ENCODE results near the gene ITGBL1. TPM values are rescaled to one million over a fixed set of nuclear protein-coding genes. Genes with fewer than 3 reads are reported as not detected.

Gene ITGBL1
- total RNA-seq, 2 experiments from 2014 or later: not detected

DNA sequence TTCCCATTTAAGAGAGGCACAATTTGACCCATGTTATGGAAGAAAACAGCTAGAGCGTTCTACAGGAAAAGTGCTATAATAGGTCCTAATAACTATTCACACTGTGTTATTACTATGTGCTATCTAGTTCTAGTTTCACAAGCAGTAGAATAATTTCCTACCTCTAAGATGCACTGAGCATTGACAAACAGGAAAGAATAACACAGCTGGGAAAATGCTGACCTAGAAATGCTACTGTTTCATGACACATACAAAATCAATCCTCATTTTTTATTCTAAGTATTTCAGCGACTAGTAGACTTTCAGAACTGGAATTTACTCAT lies 259.5 kb downstream of the ITGBL1 start:
- ATAC-seq (ENCODE audit: poor library complexity) (no peak), DNase-seq (no peak)
- Histone ChIP-seq H3K36me3 (ENCODE audit: insufficient read depth, low read length) (no peaks in the 10 kb centered on the region), H3K4me1 (ENCODE audit: insufficient read depth, low read length) (no peaks in the 10 kb centered on the region), H3K27ac (ENCODE audit: low read depth in 1 of 2, low read length in 2 of 2) (no peak overlapping the region), H3K4me3 (ENCODE audit: low read length) (no peak overlapping the region), H3K9me3 (ENCODE audit: control insufficient read depth in 1 of 2, insufficient read depth in 1 of 2, low read length in 2 of 2) (no peaks in the 10 kb centered on the region), H3K27me3 (ENCODE audit: control insufficient read depth in 1 of 2, insufficient read depth in 2 of 2, low read length in 2 of 2) (no peaks in the 10 kb centered on the region)
- TF ChIP-seq CTCF (IDR thresholded peaks at IDR 0.05): no peak
- POLR2A ChIA-PET: no interaction called here
- Mint-ChIP-seq H3K9me3 (no peaks in the 10 kb centered on the region), H3K27me3 (peaks cover 12% of the 10 kb centered on the region), H3K27ac (no peak overlapping the region), H3K4me1 (ENCODE audit: low read depth) (no peaks in the 10 kb centered on the region), H3K4me3 (no peak overlapping the region), H3K36me3 (ENCODE audit: low read depth) (no peaks in the 10 kb centered on the region)
- CTCF ChIA-PET: no interaction called here
- intact Hi-C loops (cut with DNase I, micrococcal nuclease): no loop called here

GRCh38 chr13:101714195-101714594 lies 261.7 kb downstream of the ITGBL1 start:
- H3K27me3 ChIP-seq (ENCODE audit: control insufficient read depth in 1 of 2, insufficient read depth in 2 of 2, low read length in 2 of 2): no peaks in the 10 kb centered on the region
- ATAC-seq (ENCODE audit: poor library complexity) (no peak), DNase-seq (no peak)
- H3K36me3 ChIP-seq (ENCODE audit: insufficient read depth, low read length): no peaks in the 10 kb centered on the region
- Mint-ChIP-seq H3K4me1 (ENCODE audit: low read depth) (no peaks in the 10 kb centered on the region), H3K36me3 (ENCODE audit: low read depth) (no peaks in the 10 kb centered on the region), H3K27me3 (peaks cover 12% of the 10 kb centered on the region), H3K9me3 (no peaks in the 10 kb centered on the region), H3K4me3 (no peak overlapping the region), H3K27ac (no peak overlapping the region)
- intact Hi-C loops (cut with DNase I, micrococcal nuclease): no loop called here
- no peak overlapping the region for H3K27ac ChIP-seq (ENCODE audit: low read depth in 1 of 2, low read length in 2 of 2)
- ChIA-PET CTCF (no interaction called here), POLR2A (no interaction called here)
- no peaks in the 10 kb centered on the region for H3K9me3 ChIP-seq (ENCODE audit: control insufficient read depth in 1 of 2, insufficient read depth in 1 of 2, low read length in 2 of 2)
- no peak for TF ChIP-seq CTCF (IDR thresholded peaks at IDR 0.05)
- H3K4me3 ChIP-seq (ENCODE audit: low read length): no peak overlapping the region
- no peaks in the 10 kb centered on the region for H3K4me1 ChIP-seq (ENCODE audit: insufficient read depth, low read length)

DNA sequence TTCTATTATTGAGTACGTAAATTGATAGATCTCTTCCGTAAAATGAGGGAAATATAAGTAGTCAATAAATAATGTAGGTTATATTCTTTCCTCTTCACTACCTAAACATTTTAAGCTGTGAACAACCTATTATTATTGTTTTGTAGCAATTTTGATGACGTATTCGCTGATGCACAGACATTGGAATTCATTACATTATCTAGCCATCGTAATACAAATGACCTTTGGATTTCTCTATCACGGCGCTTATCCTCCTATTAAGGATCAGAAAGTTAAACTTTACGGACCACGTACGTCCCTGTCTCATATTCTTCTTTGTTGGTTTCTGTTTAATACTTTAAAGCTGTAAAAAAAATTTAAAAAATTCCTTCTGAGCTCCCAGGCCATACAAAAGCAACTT lies 264.9 kb downstream of the ITGBL1 start:
- Mint-ChIP-seq H3K4me1 (ENCODE audit: low read depth) (no peaks in the 10 kb centered on the region), H3K27me3 (peaks cover 6% of the 10 kb centered on the region), H3K27ac (no peak overlapping the region), H3K36me3 (ENCODE audit: low read depth) (no peaks in the 10 kb centered on the region), H3K9me3 (no peaks in the 10 kb centered on the region), H3K4me3 (no peak overlapping the region)
- POLR2A ChIA-PET: no interaction called here
- TF ChIP-seq CTCF (IDR thresholded peaks at IDR 0.05): no peak
- H3K36me3 ChIP-seq (ENCODE audit: insufficient read depth, low read length): no peaks in the 10 kb centered on the region
- DNase-seq: no peak
- H3K27ac ChIP-seq (ENCODE audit: low read depth in 1 of 2, low read length in 2 of 2): no peak overlapping the region
- H3K4me3 ChIP-seq (ENCODE audit: low read length): no peak overlapping the region
- CTCF ChIA-PET: no interaction called here
- H3K9me3 ChIP-seq (ENCODE audit: control insufficient read depth in 1 of 2, insufficient read depth in 1 of 2, low read length in 2 of 2): no peaks in the 10 kb centered on the region
- ATAC-seq (ENCODE audit: poor library complexity): no peak
- H3K27me3 ChIP-seq (ENCODE audit: control insufficient read depth in 1 of 2, insufficient read depth in 2 of 2, low read length in 2 of 2): no peaks in the 10 kb centered on the region
- no peaks in the 10 kb centered on the region for H3K4me1 ChIP-seq (ENCODE audit: insufficient read depth, low read length)
- intact Hi-C loops (cut with DNase I, micrococcal nuclease): no loop called here
